ENCODE measurements around the gene CLEC4G. TPM values are rescaled to one million over a fixed set of nuclear protein-coding genes. Genes with fewer than 3 reads are reported as not detected.
"Not testable (repeated sequence)": the region's sequence is repeated elsewhere in the genome, so short reads cannot be mapped to it uniquely, and the experiment has no call there.

Gene CLEC4G
- total RNA-seq, 1 donor from 2014 or later, result not detected

DNA sequence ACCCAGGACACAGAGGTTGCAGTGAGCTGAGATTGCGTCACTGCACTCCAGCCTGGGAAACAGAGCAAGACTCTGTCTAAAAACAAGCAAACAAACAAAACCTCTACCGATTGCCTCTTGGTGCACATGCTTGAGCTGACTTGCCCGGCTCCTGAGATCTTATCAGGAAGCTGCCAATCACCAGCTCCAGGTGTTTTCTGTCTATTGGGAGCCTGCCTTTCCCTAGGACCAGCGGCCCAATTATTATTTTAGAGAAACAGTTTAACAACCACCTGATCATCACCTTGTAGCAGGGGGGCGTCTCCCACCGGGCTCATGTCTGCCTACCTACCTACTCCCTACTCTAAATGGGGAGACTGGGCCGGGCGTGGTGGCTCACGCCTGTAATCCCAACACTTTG is 41.9 kb upstream of the CLEC4G start:
- DNase-seq (ENCODE audit: extremely low spot score, unreplicated experiment), result no peak
- H3K27me3 Mint-ChIP-seq, result peaks cover 19% of the 10 kb centered on the region
- H3K36me3 Mint-ChIP-seq, result no peaks in the 10 kb centered on the region
- no peak overlapping the region for H3K4me3 Mint-ChIP-seq
- no peaks in the 10 kb centered on the region for H3K9me3 Mint-ChIP-seq
- H3K27ac Mint-ChIP-seq, result no peak overlapping the region
- peaks cover 6% of the 10 kb centered on the region for H3K4me1 Mint-ChIP-seq (ENCODE audit: unreplicated experiment)
- TF ChIP-seq, protein P1, sequence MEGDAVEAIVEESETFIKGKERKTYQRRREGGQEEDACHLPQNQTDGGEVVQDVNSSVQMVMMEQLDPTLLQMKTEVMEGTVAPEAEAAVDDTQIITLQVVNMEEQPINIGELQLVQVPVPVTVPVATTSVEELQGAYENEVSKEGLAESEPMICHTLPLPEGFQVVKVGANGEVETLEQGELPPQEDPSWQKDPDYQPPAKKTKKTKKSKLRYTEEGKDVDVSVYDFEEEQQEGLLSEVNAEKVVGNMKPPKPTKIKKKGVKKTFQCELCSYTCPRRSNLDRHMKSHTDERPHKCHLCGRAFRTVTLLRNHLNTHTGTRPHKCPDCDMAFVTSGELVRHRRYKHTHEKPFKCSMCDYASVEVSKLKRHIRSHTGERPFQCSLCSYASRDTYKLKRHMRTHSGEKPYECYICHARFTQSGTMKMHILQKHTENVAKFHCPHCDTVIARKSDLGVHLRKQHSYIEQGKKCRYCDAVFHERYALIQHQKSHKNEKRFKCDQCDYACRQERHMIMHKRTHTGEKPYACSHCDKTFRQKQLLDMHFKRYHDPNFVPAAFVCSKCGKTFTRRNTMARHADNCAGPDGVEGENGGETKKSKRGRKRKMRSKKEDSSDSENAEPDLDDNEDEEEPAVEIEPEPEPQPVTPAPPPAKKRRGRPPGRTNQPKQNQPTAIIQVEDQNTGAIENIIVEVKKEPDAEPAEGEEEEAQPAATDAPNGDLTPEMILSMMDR (conservative IDR thresholded peaks at IDR 0.05), result no peak

DNA sequence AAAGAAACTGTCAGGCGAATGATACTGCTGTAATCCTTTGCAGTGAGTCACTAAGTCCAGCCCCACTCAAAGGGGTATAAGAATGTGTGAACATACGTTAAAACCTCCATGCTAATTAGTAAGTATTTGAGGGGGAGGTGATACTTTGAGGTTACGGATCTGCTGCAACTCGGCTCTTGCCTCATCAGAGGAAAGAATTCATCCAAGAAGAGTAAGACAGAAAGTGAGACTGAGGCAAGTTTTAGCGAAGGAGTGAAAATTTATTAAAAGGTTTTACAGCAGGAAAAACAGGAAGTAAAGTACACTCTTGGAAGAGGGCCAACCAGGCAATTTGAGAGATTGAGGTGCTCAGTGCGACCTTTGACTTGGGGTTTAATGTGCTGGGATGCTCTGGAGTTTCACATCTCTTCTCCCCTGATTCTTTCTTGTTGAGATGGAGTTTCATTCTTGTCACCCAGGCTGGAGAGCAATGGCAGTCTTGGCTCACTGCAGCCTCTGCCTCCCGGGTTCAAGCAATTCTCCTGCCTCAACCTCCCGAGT is 40.9 kb upstream of the CLEC4G start:
- TF ChIP-seq, protein P1 (conservative IDR thresholded peaks at IDR 0.05), result no peak
- H3K9me3 Mint-ChIP-seq, result no peaks in the 10 kb centered on the region
- H3K27ac Mint-ChIP-seq, result peak overlapping the region; percentile 79
- no peaks in the 10 kb centered on the region for H3K36me3 Mint-ChIP-seq
- peaks cover 6% of the 10 kb centered on the region for H3K4me1 Mint-ChIP-seq (ENCODE audit: unreplicated experiment)
- H3K4me3 Mint-ChIP-seq, result peak overlapping the region; percentile 45
- peaks cover 16% of the 10 kb centered on the region for H3K27me3 Mint-ChIP-seq
- no peak for DNase-seq (ENCODE audit: extremely low spot score, unreplicated experiment)

DNA sequence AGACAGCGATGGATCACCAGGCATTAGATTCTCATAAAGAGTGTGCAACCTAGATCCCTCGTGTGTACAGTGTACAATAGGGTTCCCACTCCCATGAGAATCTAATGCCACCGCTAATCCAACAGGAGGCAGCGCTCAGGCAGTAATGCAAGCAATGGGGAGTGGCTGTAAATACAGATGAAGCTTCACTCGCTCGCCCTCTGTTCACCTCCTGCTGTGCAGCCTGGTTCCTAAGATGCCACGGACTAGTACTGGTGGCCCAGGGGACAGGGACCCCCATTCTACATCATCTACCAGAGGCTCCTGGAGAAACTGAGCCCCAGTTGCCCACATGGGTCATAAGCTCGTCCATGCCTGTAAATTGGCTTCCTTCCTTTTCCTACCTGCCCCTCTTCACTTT is 39.2 kb upstream of the CLEC4G start:
- Mint-ChIP-seq H3K4me3 (no peak overlapping the region), H3K27me3 (peaks cover 12% of the 10 kb centered on the region), H3K36me3 (no peaks in the 10 kb centered on the region), H3K9me3 (no peaks in the 10 kb centered on the region), H3K27ac (peak overlapping the region; percentile 21), H3K4me1 (ENCODE audit: unreplicated experiment) (peaks cover 6% of the 10 kb centered on the region)
- DNase-seq (ENCODE audit: extremely low spot score, unreplicated experiment), result no peak
- TF ChIP-seq, protein P1 (conservative IDR thresholded peaks at IDR 0.05), result no peak

DNA sequence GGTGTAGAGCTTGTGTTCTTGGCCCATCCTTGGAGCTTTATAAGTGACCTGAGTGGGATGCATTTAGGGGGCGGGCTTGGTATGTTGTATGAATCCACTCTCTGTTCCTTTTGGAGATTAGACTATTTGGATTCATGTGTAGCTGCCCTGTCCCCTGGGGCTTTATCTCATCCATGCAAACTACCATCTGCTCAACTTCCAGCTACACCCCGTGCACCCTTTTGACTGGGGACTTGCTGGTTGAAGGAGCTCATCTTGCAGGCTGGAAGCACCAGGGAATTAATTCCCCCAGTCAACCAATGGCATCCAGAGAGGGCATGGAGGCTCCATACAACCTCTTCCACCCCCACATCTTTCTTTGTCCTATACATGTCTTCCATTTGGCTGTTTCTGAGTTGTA is 37.3 kb upstream of the CLEC4G start:
- Mint-ChIP-seq H3K4me3 (no peak overlapping the region), H3K27ac (no peak overlapping the region), H3K9me3 (no peaks in the 10 kb centered on the region), H3K27me3 (peaks cover 11% of the 10 kb centered on the region), H3K4me1 (ENCODE audit: unreplicated experiment) (peaks cover 6% of the 10 kb centered on the region), H3K36me3 (no peaks in the 10 kb centered on the region)
- DNase-seq (ENCODE audit: extremely low spot score, unreplicated experiment), result no peak
- TF ChIP-seq, protein P1 (conservative IDR thresholded peaks at IDR 0.05), result no peak

DNA sequence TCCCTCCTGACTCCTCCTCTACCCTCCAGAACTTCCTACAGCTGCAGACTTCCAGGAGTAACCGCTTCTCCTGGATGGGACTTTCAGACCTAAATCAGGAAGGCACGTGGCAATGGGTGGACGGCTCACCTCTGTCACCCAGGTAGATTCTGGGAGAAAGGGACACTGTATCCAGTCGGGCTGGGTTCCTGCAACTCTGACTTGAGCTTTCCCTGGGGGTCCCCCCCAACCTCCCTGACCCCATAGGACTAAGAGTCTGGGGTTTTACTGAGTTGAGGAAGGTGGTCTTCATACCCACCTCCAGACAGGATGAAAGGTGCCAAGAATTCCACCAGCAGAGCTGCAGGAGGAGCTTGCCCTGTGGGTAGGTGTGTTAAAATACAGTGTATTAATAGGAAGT is 35.6 kb upstream of the CLEC4G start:
- DNase-seq (ENCODE audit: extremely low spot score, unreplicated experiment), result no peak
- Mint-ChIP-seq H3K27ac (no peak overlapping the region), H3K9me3 (no peaks in the 10 kb centered on the region), H3K4me1 (ENCODE audit: unreplicated experiment) (peaks cover under 1% of the 10 kb centered on the region), H3K36me3 (no peaks in the 10 kb centered on the region), H3K27me3 (peaks cover 14% of the 10 kb centered on the region), H3K4me3 (no peak overlapping the region)
- TF ChIP-seq, protein P1 (conservative IDR thresholded peaks at IDR 0.05), result no peak

DNA sequence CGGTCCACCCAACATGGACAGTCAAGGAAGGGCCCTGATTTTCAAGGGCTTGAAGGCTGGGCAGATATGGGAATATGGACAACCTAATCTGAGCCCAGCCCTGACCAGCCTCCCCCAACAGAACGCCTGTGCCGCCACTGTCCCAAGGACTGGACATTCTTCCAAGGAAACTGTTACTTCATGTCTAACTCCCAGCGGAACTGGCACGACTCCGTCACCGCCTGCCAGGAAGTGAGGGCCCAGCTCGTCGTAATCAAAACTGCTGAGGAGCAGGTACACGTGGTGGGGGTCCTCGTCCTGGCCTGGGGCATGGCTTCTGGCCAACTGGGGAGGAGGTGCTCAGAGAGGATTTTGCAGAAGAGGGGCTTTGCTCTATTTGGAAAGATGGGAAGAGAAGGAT is 34.6 kb upstream of the CLEC4G start:
- H3K9me3 Mint-ChIP-seq, result no peaks in the 10 kb centered on the region
- H3K27ac Mint-ChIP-seq, result no peak overlapping the region
- no peaks in the 10 kb centered on the region for H3K36me3 Mint-ChIP-seq
- no peaks in the 10 kb centered on the region for H3K4me1 Mint-ChIP-seq (ENCODE audit: unreplicated experiment)
- H3K27me3 Mint-ChIP-seq, result peaks cover 14% of the 10 kb centered on the region
- no peak overlapping the region for H3K4me3 Mint-ChIP-seq
- TF ChIP-seq, protein P1 (conservative IDR thresholded peaks at IDR 0.05), result no peak
- DNase-seq (ENCODE audit: extremely low spot score, unreplicated experiment), result no peak

DNA sequence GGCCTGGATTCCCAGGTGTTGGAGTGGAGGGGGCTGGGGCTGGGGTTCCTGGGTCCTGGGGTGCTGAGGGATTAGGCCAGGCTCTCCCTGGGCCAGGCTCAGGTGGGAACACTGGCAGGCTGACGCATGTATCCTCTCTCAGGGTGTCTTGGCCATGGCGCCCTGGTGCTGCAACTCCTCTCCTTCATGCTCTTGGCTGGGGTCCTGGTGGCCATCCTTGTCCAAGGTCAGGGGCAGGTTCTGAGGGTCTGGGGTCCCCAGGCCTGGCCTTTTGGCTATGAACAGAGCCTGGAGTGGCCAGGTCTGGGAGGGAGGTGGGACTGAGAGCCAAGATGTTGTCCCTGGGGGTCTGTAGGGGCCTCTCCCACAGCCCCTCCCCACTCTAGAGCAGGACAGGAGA is 33.1 kb upstream of the CLEC4G start:
- H3K27me3 Mint-ChIP-seq, result not testable (repeated sequence)

DNA sequence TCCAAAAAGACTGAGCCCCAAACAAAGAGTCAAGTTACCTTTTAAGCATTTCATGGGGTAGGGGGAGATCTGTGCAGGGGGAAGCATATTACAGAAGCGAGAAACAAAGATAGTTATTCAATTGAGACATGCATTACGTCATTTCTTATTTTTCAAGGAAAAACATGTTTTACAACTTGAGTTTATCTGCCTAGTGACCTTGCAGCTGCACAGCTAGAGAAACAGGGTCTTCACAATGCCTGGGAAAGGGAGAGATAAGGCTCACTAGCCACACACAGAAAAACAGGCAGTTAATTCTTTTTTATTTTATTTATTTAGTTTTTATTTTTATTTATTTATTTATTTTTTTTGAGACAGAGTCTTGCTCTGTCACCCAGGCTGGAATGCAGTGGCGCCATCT is 32.2 kb upstream of the CLEC4G start:
- DNase-seq (ENCODE audit: extremely low spot score, unreplicated experiment); H3K9me3 Mint-ChIP-seq; H3K27ac Mint-ChIP-seq; H3K4me3 Mint-ChIP-seq; H3K36me3 Mint-ChIP-seq; H3K4me1 Mint-ChIP-seq (ENCODE audit: unreplicated experiment); H3K27me3 Mint-ChIP-seq: not testable (repeated sequence)

More for the DNA sequence above, 33.1 kb upstream of the CLEC4G start:
- not testable (repeated sequence) for H3K36me3 Mint-ChIP-seq; DNase-seq (ENCODE audit: extremely low spot score, unreplicated experiment); H3K27ac Mint-ChIP-seq; H3K4me1 Mint-ChIP-seq (ENCODE audit: unreplicated experiment); H3K9me3 Mint-ChIP-seq; H3K4me3 Mint-ChIP-seq

Measured in type B pancreatic cell (in vitro differentiated cells).